ENCODE results near the gene SPO11. TPM values are rescaled to one million over a fixed set of nuclear protein-coding genes. Genes with fewer than 3 reads are reported as not detected.

The SPO11 gene
- total and polyA plus RNA-seq, 2 of the 8 experiments (the other 6 are each of a cell fraction or from before 2014, with no cell fraction given): not detected

DNA sequence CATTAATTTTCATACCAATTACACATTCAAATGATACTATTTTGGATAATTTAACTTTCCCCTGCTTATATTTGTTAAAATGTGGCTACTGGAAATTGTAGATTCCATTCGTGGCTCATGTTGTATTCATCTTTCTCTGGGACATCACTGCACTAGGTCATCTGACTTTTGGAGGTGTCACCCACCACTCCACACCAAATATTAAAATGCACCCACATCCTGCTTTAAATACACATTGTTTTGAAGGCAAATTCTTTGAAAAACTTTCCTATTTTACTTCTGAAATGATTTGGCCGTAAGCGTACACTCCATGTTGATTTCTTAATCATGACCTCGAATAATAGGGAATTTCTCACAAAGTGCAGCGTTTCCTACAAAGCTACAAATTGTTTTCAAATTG is 52.9 kb downstream of the SPO11 start:
- FAIRE-seq (no peak), DNase-seq (ENCODE audit: low read depth in 1 of 2, low spot score in 2 of 2) (no peak)
- no peaks in the 10 kb centered on the region for H3K27me3 ChIP-seq (replicated peaks in 1 of 4; ENCODE audit: control insufficient read depth in 3 of 4, extremely low read depth in 1 of 4, insufficient read depth in 3 of 4, low read length in 3 of 4)
- no peak overlapping the region for H3K23ac ChIP-seq (ENCODE audit: insufficient read length)
- H3K18ac ChIP-seq (ENCODE audit: extremely low read depth, low read length): no peak overlapping the region
- no peak overlapping the region for H2BK20ac ChIP-seq (ENCODE audit: low read length)
- no peak overlapping the region for H2BK5ac ChIP-seq (ENCODE audit: low read depth, low read length)
- ChIA-PET POLR2A (ENCODE audit: partially characterized antibody) (no interaction called here), CTCF (ENCODE audit: partially characterized antibody) (interaction anchor here (0.7 to 3.3 kb wide), 14 partner anchors 7 to 937 kb away, joined by 3 to 13 read pairs (median 4); partner anchors contain the start of gene RAE1)
- H2AFZ ChIP-seq (ENCODE audit: low read length): no peak overlapping the region
- no peak overlapping the region for H3K4me2 ChIP-seq (ENCODE audit: insufficient read depth in 1 of 2, low read depth in 2 of 2, low read length in 2 of 2)
- H3K4me1 ChIP-seq (replicated peaks in 1 of 4; ENCODE audit: control insufficient read depth in 3 of 4, insufficient read depth in 4 of 4, low read length in 3 of 4): no peaks in the 10 kb centered on the region
- no peak overlapping the region for H3K4me3 ChIP-seq (ENCODE audit: extremely low read depth in 1 of 4, insufficient read depth in 2 of 4, low read depth in 3 of 4, low read length in 4 of 4)
- no peak overlapping the region for H4K5ac ChIP-seq (ENCODE audit: insufficient read length, low read depth, low read length)
- no peak for TF ChIP-seq USF2 (IDR thresholded peaks at IDR 0.05; ENCODE audit: low read length)
- TF ChIP-seq RAD21 (IDR thresholded peaks at IDR 0.05 in 1 of 2, conservative IDR thresholded peaks at IDR 0.05 in 1 of 2; ENCODE audit: low read depth in 2 of 2, low read length in 2 of 2): no peak
- no peak for TF ChIP-seq PHF8 (conservative IDR thresholded peaks at IDR 0.05; ENCODE audit: low read depth, low read length)
- no peak for TF ChIP-seq RBBP5 (IDR thresholded peaks at IDR 0.05; ENCODE audit: borderline replicate concordance, low read depth, low read length)
- TF ChIP-seq KDM4A (IDR thresholded peaks at IDR 0.05; ENCODE audit: low read depth, low read length, severe bottlenecking): no peak
- TF ChIP-seq SIN3A (conservative IDR thresholded peaks at IDR 0.05 in 1 of 2, IDR thresholded peaks at IDR 0.05 in 1 of 2; ENCODE audit: low read depth in 1 of 2, low read length in 2 of 2): no peak
- TF ChIP-seq NANOG (IDR thresholded peaks at IDR 0.05; ENCODE audit: insufficient read depth, low read depth, low read length, poor library complexity, severe bottlenecking): no peak
- no peak for TF ChIP-seq BCL11A (IDR thresholded peaks at IDR 0.05; ENCODE audit: low read depth in 2 of 2, low read length in 2 of 2)
- TF ChIP-seq KDM5A (IDR thresholded peaks at IDR 0.05; ENCODE audit: low read length): no peak
- no peak for TF ChIP-seq ZNF274 (IDR thresholded peaks at IDR 0.05; ENCODE audit: borderline replicate concordance, extremely low read depth, low read length)
- H3K27ac ChIP-seq (ENCODE audit: low read depth, low read length): no peak overlapping the region
- H2AK5ac ChIP-seq (ENCODE audit: low read depth, low read length): no peak overlapping the region
- no peak overlapping the region for H2BK120ac ChIP-seq (replicated peaks; ENCODE audit: low read depth, low read length)
- H3K36me3 ChIP-seq (ENCODE audit: control insufficient read depth in 2 of 4, insufficient read depth in 4 of 4, low read length in 3 of 4): peaks cover 0 to 10% (median 2%) of the 10 kb centered on the region in 4 experiments; a peak in 5 of 8 replicates
- no peaks in the 10 kb centered on the region for H3K79me2 ChIP-seq (ENCODE audit: control insufficient read depth in 1 of 2, insufficient read depth in 2 of 2, low read length in 2 of 2)
- peaks cover 0 to 3% of the 10 kb centered on the region in 2 experiments for H4K20me1 ChIP-seq (replicated peaks in 1 of 2; ENCODE audit: control insufficient read depth in 1 of 2, insufficient read depth in 2 of 2, low read length in 2 of 2)
- H3K9ac ChIP-seq (replicated peaks in 1 of 4; ENCODE audit: extremely low read depth in 1 of 4, low read depth in 3 of 4, low read length in 3 of 4): no peak overlapping the region
- H4K8ac ChIP-seq (ENCODE audit: extremely low read depth, insufficient read depth, low read length): no peak overlapping the region
- no peak overlapping the region for H2BK15ac ChIP-seq (ENCODE audit: low read length)
- no peak overlapping the region for H2BK12ac ChIP-seq (ENCODE audit: low read depth, low read length)
- H3K56ac ChIP-seq (replicated peaks; ENCODE audit: insufficient read length, low read depth, low read length): no peak overlapping the region
- H3K23me2 ChIP-seq (ENCODE audit: low read depth, low read length): no peaks in the 10 kb centered on the region
- peaks cover 3% of the 10 kb centered on the region; the same call in 1 of the 2 replicates for H3K79me1 ChIP-seq (ENCODE audit: low read depth, low read length)
- no peaks in the 10 kb centered on the region for H3K9me3 ChIP-seq (ENCODE audit: insufficient read depth in 2 of 2, low read depth in 1 of 2, low read length in 1 of 2)
- H4K91ac ChIP-seq (replicated peaks; ENCODE audit: insufficient read length, low read length): no peak overlapping the region
- 88% methylated on average over 5 of the region's 5 CpGs; no CpG with 5 or more reads in 1 of the 2 experiments for WGBS, 2 experiments (ENCODE audit: extremely low coverage in 1 of 2, insufficient coverage in 1 of 2, insufficient read length in 1 of 2, insufficient replicate concordance in 2 of 2, low coverage in 1 of 2, low lambda C conversion rate in 2 of 2, missing lambda C conversion rate in 1 of 2)
- H3K14ac ChIP-seq (ENCODE audit: insufficient read length): no peak overlapping the region
- H3K4ac ChIP-seq (replicated peaks; ENCODE audit: insufficient read length, low read depth, low read length): no peak overlapping the region

All from H1 (cell line).